ENCODE data around the gene SETBP1.

The SETBP1 gene

GRCh38 chr18:44969214-44969795, 288.6 kb downstream of the SETBP1 start:
- no peak overlapping the region for H3K4me3 Mint-ChIP-seq
- H3K27me3 Mint-ChIP-seq: no peaks in the 10 kb centered on the region
- no peak for ATAC-seq (ENCODE audit: low read depth)
- H3K9me3 Mint-ChIP-seq: no peaks in the 10 kb centered on the region
- DNase-seq (ENCODE audit: low spot score in 2 of 2): no peak
- H3K36me3 Mint-ChIP-seq: peaks cover 26% of the 10 kb centered on the region
- peaks cover 46% of the 10 kb centered on the region for H3K4me1 Mint-ChIP-seq
- H3K27ac Mint-ChIP-seq: peak overlapping the region; percentile 26

- DNase-seq (ENCODE audit: low spot score in 2 of 2) (no peak), ATAC-seq (ENCODE audit: low read depth) (no peak)
- H3K27ac Mint-ChIP-seq: peak overlapping the region; percentile 41
Observed at GRCh38 chr18:44973282-44973681, 292.6 kb downstream of the SETBP1 start.

GRCh38 chr18:44974174-44974573, 293.5 kb downstream of the SETBP1 start:
- Mint-ChIP-seq H3K4me1 (peaks cover 22% of the 10 kb centered on the region), H3K36me3 (peaks cover 27% of the 10 kb centered on the region), H3K27me3 (no peaks in the 10 kb centered on the region), H3K9me3 (no peaks in the 10 kb centered on the region), H3K27ac (no peak overlapping the region), H3K4me3 (no peak overlapping the region)
- DNase-seq (ENCODE audit: low spot score in 2 of 2): no peak
- ATAC-seq (ENCODE audit: low read depth): no peak

More at GRCh38 chr18:44973282-44973681, 292.6 kb downstream of the SETBP1 start:
- peaks cover 23% of the 10 kb centered on the region for H3K4me1 Mint-ChIP-seq
- no peak overlapping the region for H3K4me3 Mint-ChIP-seq
- peaks cover 27% of the 10 kb centered on the region for H3K36me3 Mint-ChIP-seq
- H3K27me3 Mint-ChIP-seq: no peaks in the 10 kb centered on the region
- H3K9me3 Mint-ChIP-seq: no peaks in the 10 kb centered on the region

GRCh38 chr18:44977856-44978255, 297.2 kb downstream of the SETBP1 start:
- no peak for ATAC-seq (ENCODE audit: low read depth)
- Mint-ChIP-seq H3K4me3 (no peak overlapping the region), H3K36me3 (peaks cover 21% of the 10 kb centered on the region), H3K9me3 (no peaks in the 10 kb centered on the region), H3K27ac (peak overlapping the region; percentile 12), H3K4me1 (peaks cover 18% of the 10 kb centered on the region), H3K27me3 (no peaks in the 10 kb centered on the region)
- DNase-seq (ENCODE audit: low spot score in 2 of 2): no peak

- no peak for ATAC-seq (ENCODE audit: low read depth)
- DNase-seq (ENCODE audit: low spot score in 2 of 2): no peak
- H3K9me3 Mint-ChIP-seq: no peaks in the 10 kb centered on the region
- H3K4me1 Mint-ChIP-seq: peaks cover 11% of the 10 kb centered on the region
- no peak overlapping the region for H3K4me3 Mint-ChIP-seq
- peak overlapping the region; percentile 28 for H3K27ac Mint-ChIP-seq
- no peaks in the 10 kb centered on the region for H3K27me3 Mint-ChIP-seq
- peaks cover 20% of the 10 kb centered on the region for H3K36me3 Mint-ChIP-seq
Observed at GRCh38 chr18:44979748-44980147, 299.1 kb downstream of the SETBP1 start.

GRCh38 chr18:44981121-44981520, 300.4 kb downstream of the SETBP1 start:
- Mint-ChIP-seq H3K9me3 (no peaks in the 10 kb centered on the region), H3K4me1 (peaks cover 13% of the 10 kb centered on the region), H3K27me3 (no peaks in the 10 kb centered on the region), H3K36me3 (peaks cover 27% of the 10 kb centered on the region), H3K4me3 (no peak overlapping the region), H3K27ac (no peak overlapping the region)
- DNase-seq (ENCODE audit: low spot score in 2 of 2): no peak
- ATAC-seq (ENCODE audit: low read depth): no peak

GRCh38 chr18:44986933-44987332, 306.2 kb downstream of the SETBP1 start:
- ATAC-seq (ENCODE audit: low read depth) (no peak), DNase-seq (ENCODE audit: low spot score in 2 of 2) (no peak)
- Mint-ChIP-seq H3K4me3 (no peak overlapping the region), H3K27ac (no peak overlapping the region), H3K36me3 (peaks cover 19% of the 10 kb centered on the region), H3K9me3 (peaks cover 2% of the 10 kb centered on the region), H3K4me1 (peaks cover 4% of the 10 kb centered on the region), H3K27me3 (no peaks in the 10 kb centered on the region)

GRCh38 chr18:44987371-44987770, 306.7 kb downstream of the SETBP1 start:
- Mint-ChIP-seq H3K9me3 (peaks cover 2% of the 10 kb centered on the region), H3K27ac (no peak overlapping the region), H3K4me3 (no peak overlapping the region), H3K36me3 (peaks cover 19% of the 10 kb centered on the region), H3K4me1 (peaks cover 4% of the 10 kb centered on the region), H3K27me3 (no peaks in the 10 kb centered on the region)
- ATAC-seq (ENCODE audit: low read depth) (no peak), DNase-seq (ENCODE audit: low spot score in 2 of 2) (no peak)

GRCh38 chr18:44988821-44989587, 308.3 kb downstream of the SETBP1 start:
- no peak overlapping the region for H3K27ac Mint-ChIP-seq
- H3K36me3 Mint-ChIP-seq: peaks cover 17% of the 10 kb centered on the region
- no peak overlapping the region for H3K4me3 Mint-ChIP-seq
- no peaks in the 10 kb centered on the region for H3K27me3 Mint-ChIP-seq
- ATAC-seq (ENCODE audit: low read depth) (no peak), DNase-seq (ENCODE audit: low spot score in 2 of 2) (no peak)
- peaks cover 2% of the 10 kb centered on the region for H3K9me3 Mint-ChIP-seq
- peaks cover 3% of the 10 kb centered on the region for H3K4me1 Mint-ChIP-seq

- H3K4me3 Mint-ChIP-seq: no peak overlapping the region
- peak overlapping the region; percentile 67 for H3K27ac Mint-ChIP-seq
- no peaks in the 10 kb centered on the region for H3K27me3 Mint-ChIP-seq
- H3K9me3 Mint-ChIP-seq: peaks cover 4% of the 10 kb centered on the region
- peaks cover 12% of the 10 kb centered on the region for H3K4me1 Mint-ChIP-seq
- peaks cover 19% of the 10 kb centered on the region for H3K36me3 Mint-ChIP-seq
- peak; percentile 95 for ATAC-seq (ENCODE audit: low read depth)
- DNase-seq (ENCODE audit: low spot score in 2 of 2): no peak
Observed at GRCh38 chr18:44996261-44996660, 315.6 kb downstream of the SETBP1 start.

GRCh38 chr18:44997174-44997573, 316.5 kb downstream of the SETBP1 start:
- peaks cover 4% of the 10 kb centered on the region for H3K9me3 Mint-ChIP-seq
- no peak overlapping the region for H3K4me3 Mint-ChIP-seq
- DNase-seq (ENCODE audit: low spot score in 2 of 2) (no peak), ATAC-seq (ENCODE audit: low read depth) (no peak)
- no peak overlapping the region for H3K27ac Mint-ChIP-seq
- peaks cover 14% of the 10 kb centered on the region for H3K4me1 Mint-ChIP-seq
- H3K36me3 Mint-ChIP-seq: peaks cover 22% of the 10 kb centered on the region
- no peaks in the 10 kb centered on the region for H3K27me3 Mint-ChIP-seq

GRCh38 chr18:44998360-44998759, 317.7 kb downstream of the SETBP1 start:
- no peak overlapping the region for H3K4me3 Mint-ChIP-seq
- DNase-seq (ENCODE audit: low spot score in 2 of 2): no peak
- no peaks in the 10 kb centered on the region for H3K27me3 Mint-ChIP-seq
- ATAC-seq (ENCODE audit: low read depth): no peak
- peaks cover 24% of the 10 kb centered on the region for H3K36me3 Mint-ChIP-seq
- H3K4me1 Mint-ChIP-seq: peaks cover 14% of the 10 kb centered on the region
- peaks cover 4% of the 10 kb centered on the region for H3K9me3 Mint-ChIP-seq
- no peak overlapping the region for H3K27ac Mint-ChIP-seq

- Mint-ChIP-seq H3K9me3 (no peaks in the 10 kb centered on the region), H3K4me3 (no peak overlapping the region), H3K4me1 (peaks cover 27% of the 10 kb centered on the region), H3K36me3 (peaks cover 26% of the 10 kb centered on the region), H3K27ac (no peak overlapping the region), H3K27me3 (no peaks in the 10 kb centered on the region)
- no peak for DNase-seq (ENCODE audit: low spot score in 2 of 2)
- no peak for ATAC-seq (ENCODE audit: low read depth)
Observed at GRCh38 chr18:45004546-45005080, 323.9 kb downstream of the SETBP1 start.

- Mint-ChIP-seq H3K27me3 (no peaks in the 10 kb centered on the region), H3K4me1 (peaks cover 33% of the 10 kb centered on the region), H3K9me3 (peaks cover under 1% of the 10 kb centered on the region), H3K36me3 (peaks cover 25% of the 10 kb centered on the region), H3K4me3 (no peak overlapping the region), H3K27ac (no peak overlapping the region)
- no peak for DNase-seq (ENCODE audit: low spot score in 2 of 2)
- ATAC-seq (ENCODE audit: low read depth): no peak
Observed at GRCh38 chr18:45006934-45007333, 326.2 kb downstream of the SETBP1 start.

All from memory B cell (primary cell).